PFSK-1 (cell line): ENCODE data around the gene TRPV3.

Source experiments
- FOXP2 ChIP-seq: optimal IDR thresholded peaks from 2 replicates; pipeline ENCODE3; 2011; ENCODE audit warnings: borderline replicate concordance, control low read depth, inconsistent platforms; ENCODE audit not compliant: insufficient read depth; ENCODE audit errors: extremely low read length, extremely low read depth
- POLR2AphosphoS5 ChIP-seq: IDR thresholded peaks from 2 replicates; pipeline ENCODE4 v1.6.1; 2012; ENCODE audit warnings: low read depth, mild to moderate bottlenecking, control low read depth, low read length, moderate library complexity
- REST ChIP-seq, 2 experiments: IDR thresholded peaks; 2 replicates each; pipeline versions ENCODE4 v1.6.1 to v1.8.0; 2011 to 2012; ENCODE audit warnings: low read depth in 2 of 2, low read length in 2 of 2, control low read depth in 1 of 2, inconsistent platforms in 1 of 2, mild to moderate bottlenecking in 1 of 2, moderate library complexity in 1 of 2; ENCODE audit not compliant: insufficient read depth in 1 of 2
- SIN3A ChIP-seq: IDR thresholded peaks from 2 replicates; pipeline ENCODE4 v1.6.1; 2012; ENCODE audit warnings: mild to moderate bottlenecking, low read length, moderate library complexity, borderline replicate concordance; ENCODE audit not compliant: insufficient read depth
- TAF1 ChIP-seq: IDR thresholded peaks from 2 replicates; pipeline ENCODE4 v1.6.1; 2012; ENCODE audit warnings: low read length, control low read depth, borderline replicate concordance; ENCODE audit not compliant: insufficient read depth

TRPV3 gene

DNA sequence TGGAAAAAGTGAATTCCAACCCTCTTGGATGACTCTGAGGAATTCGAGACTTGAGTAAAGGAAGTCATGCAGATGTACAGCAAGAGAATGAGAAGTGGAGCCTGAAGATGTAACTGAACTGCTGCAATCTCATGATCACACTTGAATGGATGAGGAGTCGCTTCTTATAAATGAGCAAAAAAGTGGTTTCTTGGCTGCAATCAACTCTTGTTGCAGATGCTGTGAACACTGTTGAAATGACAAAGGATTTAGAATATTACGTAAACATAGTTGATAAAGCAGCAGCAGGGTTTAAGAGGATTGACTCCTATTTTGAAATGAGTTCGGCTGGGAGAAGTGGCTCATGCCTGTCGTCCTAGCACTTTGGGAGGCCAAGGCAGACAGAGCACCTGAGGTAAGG, 56.3 kb downstream of the TRPV3 start:
- TF ChIP-seq SIN3A (no peak), FOXP2 (no peak), POLR2AphosphoS5 (no peak), REST (IDR thresholded peaks at IDR 0.05; ENCODE audit: insufficient read depth in 1 of 2, low read depth in 2 of 2, low read length in 2 of 2) (no peak), TAF1 (no peak)

GRCh38 chr17:3497101-3497500, 60.5 kb downstream of the TRPV3 start:
- TF ChIP-seq REST (IDR thresholded peaks at IDR 0.05; ENCODE audit: insufficient read depth in 1 of 2, low read depth in 2 of 2, low read length in 2 of 2): no peak
- TF ChIP-seq TAF1: no peak
- TF ChIP-seq POLR2AphosphoS5: no peak
- no peak for TF ChIP-seq FOXP2
- TF ChIP-seq SIN3A: no peak

DNA sequence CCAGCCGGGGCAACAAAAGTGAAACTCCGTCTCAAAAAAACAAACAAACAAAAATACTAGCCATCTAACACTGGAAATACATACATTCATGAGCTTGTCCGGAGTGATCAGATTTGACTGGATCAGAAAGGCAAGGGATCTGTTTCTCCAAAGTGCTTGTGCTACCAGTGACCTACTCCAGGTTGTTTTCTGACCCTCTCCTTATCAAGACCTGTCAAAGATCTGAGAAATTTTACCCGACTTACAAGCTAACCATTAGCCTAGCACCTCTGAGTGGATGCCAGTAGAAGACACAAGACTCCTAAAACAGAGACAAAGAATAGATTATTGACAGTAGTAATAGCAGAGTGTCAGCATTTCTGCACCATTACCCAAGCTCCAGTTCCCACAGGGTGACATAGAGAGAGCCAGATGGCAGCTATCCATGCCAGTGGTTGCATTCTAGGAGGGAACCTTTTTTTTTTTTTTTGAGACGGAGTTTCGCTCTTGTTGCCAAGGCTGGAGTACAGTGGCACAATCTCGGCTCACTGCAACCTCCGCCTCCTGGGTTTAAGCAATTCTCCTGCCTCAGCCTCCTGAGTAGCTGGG, 72.0 kb downstream of the TRPV3 start:
- TF ChIP-seq POLR2AphosphoS5 (no peak), SIN3A (no peak), TAF1 (no peak), REST (IDR thresholded peaks at IDR 0.05; ENCODE audit: insufficient read depth in 1 of 2, low read depth in 2 of 2, low read length in 2 of 2) (no peak), FOXP2 (no peak)

DNA sequence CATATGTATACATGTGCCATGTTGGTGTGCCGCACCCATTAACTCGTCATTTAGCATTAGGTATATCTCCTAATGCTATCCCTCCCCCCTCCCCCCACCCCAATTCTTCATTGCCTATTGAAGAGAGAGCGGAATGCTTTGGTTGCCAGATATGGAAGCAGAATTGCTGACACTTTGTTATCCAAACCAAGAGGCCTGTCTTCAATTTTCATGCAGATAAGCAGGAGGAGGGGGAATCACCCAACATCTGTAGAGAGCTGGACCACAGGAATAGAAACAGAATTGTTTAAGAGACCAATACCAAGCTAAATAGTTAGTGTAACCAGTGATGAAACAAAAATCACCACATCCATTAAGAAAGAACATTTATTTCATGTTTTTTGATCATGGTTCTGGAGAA, 74.8 kb downstream of the TRPV3 start:
- no peak for TF ChIP-seq REST (IDR thresholded peaks at IDR 0.05; ENCODE audit: insufficient read depth in 1 of 2, low read depth in 2 of 2, low read length in 2 of 2)
- no peak for TF ChIP-seq SIN3A
- no peak for TF ChIP-seq TAF1
- no peak for TF ChIP-seq FOXP2
- no peak for TF ChIP-seq POLR2AphosphoS5

GRCh38 chr17:3479988-3480387, 77.6 kb downstream of the TRPV3 start:
- no peak for TF ChIP-seq FOXP2
- TF ChIP-seq SIN3A: no peak
- no peak for TF ChIP-seq REST (IDR thresholded peaks at IDR 0.05; ENCODE audit: insufficient read depth in 1 of 2, low read depth in 2 of 2, low read length in 2 of 2)
- TF ChIP-seq POLR2AphosphoS5: no peak
- TF ChIP-seq TAF1: no peak
